Measurements from ENCODE around the gene POU2AF1.

The POU2AF1 gene

GRCh38 chr11:111310723-111311122 lies 68.4 kb downstream of the POU2AF1 start:
- Histone ChIP-seq H3K4me3 (ENCODE audit: control insufficient read depth in 1 of 7, extremely low read depth in 1 of 7, insufficient read depth in 4 of 7, low read depth in 2 of 7, low read length in 6 of 7) (no peak overlapping the region), H3K4me1 (ENCODE audit: control extremely low read depth in 1 of 4, control insufficient read depth in 4 of 4, insufficient read depth in 4 of 4, low read length in 3 of 4) (no peaks in the 10 kb centered on the region), H3K36me3 (ENCODE audit: control insufficient read depth in 4 of 4, insufficient read depth in 4 of 4, low read length in 3 of 4) (no peaks in the 10 kb centered on the region), H3K9me3 (ENCODE audit: control extremely low read depth in 1 of 5, control insufficient read depth in 4 of 5, insufficient read depth in 2 of 5, low read depth in 1 of 5, low read length in 4 of 5) (no peaks in the 10 kb centered on the region), H3K27ac (ENCODE audit: insufficient read depth in 1 of 2, low read depth in 1 of 2, low read length in 2 of 2, poor library complexity in 1 of 2, severe bottlenecking in 2 of 2) (no peak overlapping the region), H3K27me3 (replicated peaks in 2 of 5; ENCODE audit: control insufficient read depth in 4 of 5, insufficient read depth in 5 of 5, low read length in 4 of 5) (peaks cover 0 to 10% (median 3%) of the 10 kb centered on the region in 5 experiments)
- POLR2A ChIA-PET: no interaction called here
- CTCF ChIA-PET: no interaction called here
- no peak for DNase-seq
- 93% methylated on average over 5 of the region's 6 CpGs for WGBS (ENCODE audit: insufficient coverage)

GRCh38 chr11:111310088-111310487 lies 69.0 kb downstream of the POU2AF1 start:
- ChIA-PET CTCF (no interaction called here), POLR2A (no interaction called here)
- Histone ChIP-seq H3K27me3 (replicated peaks in 2 of 5; ENCODE audit: control insufficient read depth in 4 of 5, insufficient read depth in 5 of 5, low read length in 4 of 5) (peaks cover 0 to 10% (median 3%) of the 10 kb centered on the region in 5 experiments), H3K4me1 (ENCODE audit: control extremely low read depth in 1 of 4, control insufficient read depth in 4 of 4, insufficient read depth in 4 of 4, low read length in 3 of 4) (no peaks in the 10 kb centered on the region), H3K27ac (ENCODE audit: insufficient read depth in 1 of 2, low read depth in 1 of 2, low read length in 2 of 2, poor library complexity in 1 of 2, severe bottlenecking in 2 of 2) (no peak overlapping the region), H3K4me3 (ENCODE audit: control insufficient read depth in 1 of 7, extremely low read depth in 1 of 7, insufficient read depth in 4 of 7, low read depth in 2 of 7, low read length in 6 of 7) (no peak overlapping the region), H3K9me3 (ENCODE audit: control extremely low read depth in 1 of 5, control insufficient read depth in 4 of 5, insufficient read depth in 2 of 5, low read depth in 1 of 5, low read length in 4 of 5) (no peaks in the 10 kb centered on the region), H3K36me3 (ENCODE audit: control insufficient read depth in 4 of 4, insufficient read depth in 4 of 4, low read length in 3 of 4) (no peaks in the 10 kb centered on the region)
- WGBS (ENCODE audit: insufficient coverage): 74% methylated on average over 3 of the region's 3 CpGs
- DNase-seq: no peak

GRCh38 chr11:111309215-111309915 lies 69.7 kb downstream of the POU2AF1 start:
- DNase-seq: no peak
- no peaks in the 10 kb centered on the region for H3K36me3 ChIP-seq (ENCODE audit: control insufficient read depth in 4 of 4, insufficient read depth in 4 of 4, low read length in 3 of 4)
- no peak overlapping the region for H3K4me3 ChIP-seq (ENCODE audit: control insufficient read depth in 1 of 7, extremely low read depth in 1 of 7, insufficient read depth in 4 of 7, low read depth in 2 of 7, low read length in 6 of 7)
- WGBS (ENCODE audit: insufficient coverage): 98% methylated on average over 4 of the region's 5 CpGs
- H3K9me3 ChIP-seq (ENCODE audit: control extremely low read depth in 1 of 5, control insufficient read depth in 4 of 5, insufficient read depth in 2 of 5, low read depth in 1 of 5, low read length in 4 of 5): no peaks in the 10 kb centered on the region
- no peaks in the 10 kb centered on the region for H3K4me1 ChIP-seq (ENCODE audit: control extremely low read depth in 1 of 4, control insufficient read depth in 4 of 4, insufficient read depth in 4 of 4, low read length in 3 of 4)
- POLR2A ChIA-PET: no interaction called here
- CTCF ChIA-PET: interaction anchor here (1.4 kb wide), 1 partner anchor 10 kb away, joined by 3 read pairs; no protein-coding TSS in a partner anchor
- no peak overlapping the region for H3K27ac ChIP-seq (ENCODE audit: insufficient read depth in 1 of 2, low read depth in 1 of 2, low read length in 2 of 2, poor library complexity in 1 of 2, severe bottlenecking in 2 of 2)
- H3K27me3 ChIP-seq (replicated peaks in 2 of 5; ENCODE audit: control insufficient read depth in 4 of 5, insufficient read depth in 5 of 5, low read length in 4 of 5): peaks cover 0 to 13% (median 5%) of the 10 kb centered on the region in 5 experiments

GRCh38 chr11:111308140-111308539 lies 70.9 kb downstream of the POU2AF1 start:
- no peak overlapping the region for H3K27ac ChIP-seq (ENCODE audit: insufficient read depth in 1 of 2, low read depth in 1 of 2, low read length in 2 of 2, poor library complexity in 1 of 2, severe bottlenecking in 2 of 2)
- H3K9me3 ChIP-seq (ENCODE audit: control extremely low read depth in 1 of 5, control insufficient read depth in 4 of 5, insufficient read depth in 2 of 5, low read depth in 1 of 5, low read length in 4 of 5): no peaks in the 10 kb centered on the region
- peaks cover 0 to 14% (median 5%) of the 10 kb centered on the region in 5 experiments for H3K27me3 ChIP-seq (replicated peaks in 2 of 5; ENCODE audit: control insufficient read depth in 4 of 5, insufficient read depth in 5 of 5, low read length in 4 of 5)
- ChIA-PET POLR2A (no interaction called here), CTCF (no interaction called here)
- H3K4me3 ChIP-seq (ENCODE audit: control insufficient read depth in 1 of 7, extremely low read depth in 1 of 7, insufficient read depth in 4 of 7, low read depth in 2 of 7, low read length in 6 of 7): no peak overlapping the region
- H3K4me1 ChIP-seq (ENCODE audit: control extremely low read depth in 1 of 4, control insufficient read depth in 4 of 4, insufficient read depth in 4 of 4, low read length in 3 of 4): no peaks in the 10 kb centered on the region
- 95% methylated on average over 5 of the region's 7 CpGs for WGBS (ENCODE audit: insufficient coverage)
- H3K36me3 ChIP-seq (ENCODE audit: control insufficient read depth in 4 of 4, insufficient read depth in 4 of 4, low read length in 3 of 4): no peaks in the 10 kb centered on the region
- DNase-seq: no peak

GRCh38 chr11:111307472-111308108 lies 71.5 kb downstream of the POU2AF1 start:
- POLR2A ChIA-PET: no interaction called here
- H3K4me3 ChIP-seq (ENCODE audit: control insufficient read depth in 1 of 7, extremely low read depth in 1 of 7, insufficient read depth in 4 of 7, low read depth in 2 of 7, low read length in 6 of 7): no peak overlapping the region
- DNase-seq: no peak

GRCh38 chr11:111306321-111306720 lies 72.8 kb downstream of the POU2AF1 start:
- no peak overlapping the region for H3K4me3 ChIP-seq (ENCODE audit: control insufficient read depth in 1 of 7, extremely low read depth in 1 of 7, insufficient read depth in 4 of 7, low read depth in 2 of 7, low read length in 6 of 7)
- peaks cover 0 to 22% (median 12%) of the 10 kb centered on the region in 5 experiments for H3K27me3 ChIP-seq (replicated peaks in 2 of 5; ENCODE audit: control insufficient read depth in 4 of 5, insufficient read depth in 5 of 5, low read length in 4 of 5)
- H3K9me3 ChIP-seq (ENCODE audit: control extremely low read depth in 1 of 5, control insufficient read depth in 4 of 5, insufficient read depth in 2 of 5, low read depth in 1 of 5, low read length in 4 of 5): no peaks in the 10 kb centered on the region
- H3K4me1 ChIP-seq (ENCODE audit: control extremely low read depth in 1 of 4, control insufficient read depth in 4 of 4, insufficient read depth in 4 of 4, low read length in 3 of 4): no peaks in the 10 kb centered on the region
- WGBS (ENCODE audit: insufficient coverage): 100% methylated on average over 4 of the region's 5 CpGs
- POLR2A ChIA-PET: no interaction called here
- no peak for DNase-seq
- no peaks in the 10 kb centered on the region for H3K36me3 ChIP-seq (ENCODE audit: control insufficient read depth in 4 of 4, insufficient read depth in 4 of 4, low read length in 3 of 4)
- CTCF ChIA-PET: interaction anchor here (1.2 kb wide), 1 partner anchor 26 kb away, joined by 5 read pairs; no protein-coding TSS in a partner anchor
- no peak overlapping the region for H3K27ac ChIP-seq (ENCODE audit: insufficient read depth in 1 of 2, low read depth in 1 of 2, low read length in 2 of 2, poor library complexity in 1 of 2, severe bottlenecking in 2 of 2)

More at GRCh38 chr11:111307472-111308108, 71.5 kb downstream of the POU2AF1 start:
- no peak overlapping the region for H3K27ac ChIP-seq (ENCODE audit: insufficient read depth in 1 of 2, low read depth in 1 of 2, low read length in 2 of 2, poor library complexity in 1 of 2, severe bottlenecking in 2 of 2)
- H3K27me3 ChIP-seq (replicated peaks in 2 of 5; ENCODE audit: control insufficient read depth in 4 of 5, insufficient read depth in 5 of 5, low read length in 4 of 5): peaks cover 0 to 17% (median 7%) of the 10 kb centered on the region in 5 experiments
- no peaks in the 10 kb centered on the region for H3K36me3 ChIP-seq (ENCODE audit: control insufficient read depth in 4 of 4, insufficient read depth in 4 of 4, low read length in 3 of 4)
- H3K4me1 ChIP-seq (ENCODE audit: control extremely low read depth in 1 of 4, control insufficient read depth in 4 of 4, insufficient read depth in 4 of 4, low read length in 3 of 4): no peaks in the 10 kb centered on the region
- 85% methylated on average over 2 of the region's 3 CpGs for WGBS (ENCODE audit: insufficient coverage)
- CTCF ChIA-PET: no interaction called here
- no peaks in the 10 kb centered on the region for H3K9me3 ChIP-seq (ENCODE audit: control extremely low read depth in 1 of 5, control insufficient read depth in 4 of 5, insufficient read depth in 2 of 5, low read depth in 1 of 5, low read length in 4 of 5)

- CTCF ChIA-PET: interaction anchor here (1.2 kb wide), 1 partner anchor 27 kb away, joined by 5 read pairs; no protein-coding TSS in a partner anchor
Measured at GRCh38 chr11:111305876-111306275, 73.2 kb downstream of the POU2AF1 start.

More at GRCh38 chr11:111305876-111306275, 73.2 kb downstream of the POU2AF1 start:
- no peak overlapping the region for H3K27ac ChIP-seq (ENCODE audit: insufficient read depth in 1 of 2, low read depth in 1 of 2, low read length in 2 of 2, poor library complexity in 1 of 2, severe bottlenecking in 2 of 2)
- no peaks in the 10 kb centered on the region for H3K4me1 ChIP-seq (ENCODE audit: control extremely low read depth in 1 of 4, control insufficient read depth in 4 of 4, insufficient read depth in 4 of 4, low read length in 3 of 4)
- H3K36me3 ChIP-seq (ENCODE audit: control insufficient read depth in 4 of 4, insufficient read depth in 4 of 4, low read length in 3 of 4): no peaks in the 10 kb centered on the region
- peaks cover 2 to 26% (median 14%) of the 10 kb centered on the region in 5 experiments for H3K27me3 ChIP-seq (replicated peaks in 2 of 5; ENCODE audit: control insufficient read depth in 4 of 5, insufficient read depth in 5 of 5, low read length in 4 of 5)
- H3K4me3 ChIP-seq (ENCODE audit: control insufficient read depth in 1 of 7, extremely low read depth in 1 of 7, insufficient read depth in 4 of 7, low read depth in 2 of 7, low read length in 6 of 7): no peak overlapping the region
- no peaks in the 10 kb centered on the region for H3K9me3 ChIP-seq (ENCODE audit: control extremely low read depth in 1 of 5, control insufficient read depth in 4 of 5, insufficient read depth in 2 of 5, low read depth in 1 of 5, low read length in 4 of 5)
- peak; percentile 14 to 64 (median 58) for DNase-seq
- POLR2A ChIA-PET: no interaction called here
- 65% methylated on average over 2 of the region's 4 CpGs for WGBS (ENCODE audit: insufficient coverage)
